B cell (primary cell): Measurements from ENCODE around the gene MTHFD1.

Experiments
- EZH2 ChIP-seq: IDR thresholded peaks from 2 replicates; pipeline ENCODE4 v1.6.1; 2012; ENCODE audit warnings: borderline replicate concordance, low read depth, mild to moderate bottlenecking, moderate library complexity, low read length; ENCODE audit not compliant: insufficient read depth, poor library complexity, severe bottlenecking
- TF ChIP-seq, protein P1 (sequence below): fragments of 200-600 bp; IDR thresholded peaks from one replicate; pipeline ENCODE4 v1.8.0; 2022; ENCODE audit warnings: antibody characterized with exemption, mild to moderate bottlenecking

- TF ChIP-seq, protein P1, sequence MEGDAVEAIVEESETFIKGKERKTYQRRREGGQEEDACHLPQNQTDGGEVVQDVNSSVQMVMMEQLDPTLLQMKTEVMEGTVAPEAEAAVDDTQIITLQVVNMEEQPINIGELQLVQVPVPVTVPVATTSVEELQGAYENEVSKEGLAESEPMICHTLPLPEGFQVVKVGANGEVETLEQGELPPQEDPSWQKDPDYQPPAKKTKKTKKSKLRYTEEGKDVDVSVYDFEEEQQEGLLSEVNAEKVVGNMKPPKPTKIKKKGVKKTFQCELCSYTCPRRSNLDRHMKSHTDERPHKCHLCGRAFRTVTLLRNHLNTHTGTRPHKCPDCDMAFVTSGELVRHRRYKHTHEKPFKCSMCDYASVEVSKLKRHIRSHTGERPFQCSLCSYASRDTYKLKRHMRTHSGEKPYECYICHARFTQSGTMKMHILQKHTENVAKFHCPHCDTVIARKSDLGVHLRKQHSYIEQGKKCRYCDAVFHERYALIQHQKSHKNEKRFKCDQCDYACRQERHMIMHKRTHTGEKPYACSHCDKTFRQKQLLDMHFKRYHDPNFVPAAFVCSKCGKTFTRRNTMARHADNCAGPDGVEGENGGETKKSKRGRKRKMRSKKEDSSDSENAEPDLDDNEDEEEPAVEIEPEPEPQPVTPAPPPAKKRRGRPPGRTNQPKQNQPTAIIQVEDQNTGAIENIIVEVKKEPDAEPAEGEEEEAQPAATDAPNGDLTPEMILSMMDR, result no peak
- no peak for TF ChIP-seq EZH2
These were observed 77.2 kb downstream of the MTHFD1 start, which contains the start of gene AKAP5 for GRCh38 chr14:64465191-64465822.
